GM12878 (cell line): ENCODE results near the gene EML3. TPM values are rescaled to one million over a fixed set of nuclear protein-coding genes. Genes with fewer than 3 reads are reported as not detected.
A peak's percentile ranks its signal among the peaks of the same experiment; 100 is the strongest.

Source experiments
- CBX3 ChIP-seq: fragments of 200-600 bp; sonication (generic); IDR thresholded peaks from 2 replicates; pipeline ENCODE4 v1.6.1; 2016; ENCODE audit warnings: low read depth, borderline replicate concordance
- CHD1 ChIP-seq: IDR thresholded peaks from 2 replicates; pipeline ENCODE4 v1.6.1; 2012; ENCODE audit warnings: low read depth, low read length, improper control_type of control experiment
- EP300 ChIP-seq, 2 experiments: fragments of 150-350 bp in 1 of 2; IDR thresholded peaks; 2 replicates each; pipeline ENCODE4 v1.6.1; 2011 to 2012; ENCODE audit warnings: low read depth in 2 of 2, low read length in 2 of 2, borderline replicate concordance in 1 of 2, improper control_type of control experiment in 1 of 2, inconsistent platforms in 1 of 2; ENCODE audit not compliant: control insufficient read depth in 1 of 2
- ETV6 ChIP-seq, 2 experiments: fragments of 450-650 bp in 1 of 2; IDR thresholded peaks in 1 of 2; conservative IDR thresholded peaks in 1 of 2; 2 replicates each; pipeline ENCODE4 v1.6.1; 2014; ENCODE audit warnings: antibody characterized with exemption in 1 of 2, borderline replicate concordance in 1 of 2, low read depth in 1 of 2, mild to moderate bottlenecking in 1 of 2, moderate library complexity in 1 of 2
- MYC ChIP-seq: IDR thresholded peaks from 2 replicates; pipeline ENCODE4 v1.6.1; 2011; ENCODE audit warnings: mild to moderate bottlenecking, low read length, moderate library complexity, inconsistent platforms; ENCODE audit not compliant: insufficient read depth, insufficient replicate concordance, insufficient read length, severe bottlenecking
- NFIC ChIP-seq: IDR thresholded peaks from 2 replicates; pipeline ENCODE4 v1.6.1; 2012; ENCODE audit warnings: low read depth, mild to moderate bottlenecking, inconsistent platforms, low read length, moderate library complexity
- NR2C2 ChIP-seq: IDR thresholded peaks from 2 replicates; pipeline ENCODE4 v1.6.1; 2011; ENCODE audit warnings: borderline replicate concordance, low read depth; ENCODE audit not compliant: control insufficient read depth, insufficient read length
- NRF1 ChIP-seq: conservative IDR thresholded peaks from 2 replicates; pipeline ENCODE4 v1.6.1; 2011; ENCODE audit warnings: mild to moderate bottlenecking, low read depth, low read length, improper control_type of control experiment
- SKIL ChIP-seq: fragments of 450-650 bp; IDR thresholded peaks from 2 replicates; pipeline ENCODE4 v1.6.1; 2017; ENCODE audit warnings: mild to moderate bottlenecking, low read depth, inconsistent platforms; ENCODE audit not compliant: poor library complexity, severe bottlenecking
- SMAD1 ChIP-seq: fragments of 450-650 bp; IDR thresholded peaks from 2 replicates; pipeline ENCODE4 v1.6.1; 2018; ENCODE audit warnings: mild to moderate bottlenecking, low read depth; ENCODE audit not compliant: partially characterized antibody
- STAT3 ChIP-seq: IDR thresholded peaks from 2 replicates; pipeline ENCODE4 v1.6.1; 2011; ENCODE audit warnings: low read depth, low read length, improper control_type of control experiment
- TCF3 ChIP-seq: IDR thresholded peaks from 2 replicates; pipeline ENCODE4 v1.6.1; 2012; ENCODE audit warnings: low read depth, mild to moderate bottlenecking, low read length, borderline replicate concordance; ENCODE audit not compliant: insufficient read depth
- ZNF217 ChIP-seq: fragments of 450-650 bp; IDR thresholded peaks from 2 replicates; pipeline ENCODE4 v1.6.1; 2017; ENCODE audit warnings: antibody characterized with exemption, mild to moderate bottlenecking
- polyA plus RNA-seq, 11 experiments: library from polyadenylated mRNA; depleted of rRNA in 4 of 11; unstranded in 6 of 11; stranded (reverse) in 5 of 11; fragments of >200 nt; fragmentation: Nextera tagmentation in 4 of 11; fragmentation: Illumina TruSeq in 1 of 11; extraction: Ambion mirVana in 4 of 11; extraction: Trizol in 1 of 11; gene quantifications; 1 replicate in 1 of 11; 2 replicates in 10 of 11; pipeline versions ENCODE4 v1.2.1 to v1.2.3, GENCODE V29; 2011 to 2016; ENCODE audit warnings: inconsistent platforms in 2 of 11, missing spikeins in 2 of 11, low read depth in 1 of 11
- total RNA-seq, 4 experiments: library from RNA; depleted of rRNA in 3 of 4; stranded (reverse); fragments of >200 nt in 3 of 4; fragmentation: Illumina TruSeq in 1 of 4; extraction: Trizol in 1 of 4; gene quantifications; 2 replicates each; pipeline versions ENCODE4 v1.2.1 to v1.2.3, GENCODE V29; 2013 to 2021
- TF ChIP-seq, protein P1 (sequence below): fragments of 450-650 bp; formaldehyde crosslinking; IDR thresholded peaks from 2 replicates; pipeline ENCODE4 v1.4.0; 2022; ENCODE audit warnings: mild to moderate bottlenecking, moderate library complexity
- TF ChIP-seq, protein P2 (sequence below): IDR thresholded peaks from 2 replicates; pipeline ENCODE4 v1.6.1; 2012; ENCODE audit warnings: mild to moderate bottlenecking, low read depth, low read length

The EML3 gene
- total and polyA plus RNA-seq, 10 of the 15 experiments (the other 5 are each of a cell fraction or from before 2014, with no cell fraction given) = 0.58 to 82.5 (median 24.8) TPM

GRCh38 chr11:62573592-62574362 lies 38.8 kb downstream of the EML3 start, which contains the start of gene EEF1G (continued):
- TF ChIP-seq TCF3 (peak; percentile 12; the same call in 1 of the 2 replicates), SMAD1 (peak; percentile 79), NRF1 (peak; percentile 94), NR2C2 (no peak), ETV6 (conservative IDR thresholded peaks at IDR 0.05 in 1 of 2, IDR thresholded peaks at IDR 0.05 in 1 of 2; ENCODE audit: borderline replicate concordance in 1 of 2, low read depth in 1 of 2) (no peak), CBX3 (no peak), SKIL (peak; percentile 49), MYC (peak; percentile 39), EP300 (IDR thresholded peaks at IDR 0.05; ENCODE audit: borderline replicate concordance in 1 of 2, control insufficient read depth in 1 of 2, low read depth in 2 of 2, low read length in 2 of 2) (peak in 1 of 2 experiments; percentile 51; a peak in 1 of 4 replicates), STAT3 (no peak), ZNF217 (no peak), CHD1 (0 out of 2 replicates have a peak, but pooled peaks have one; percentile 40), NFIC (no peak)
- TF ChIP-seq, protein P1, sequence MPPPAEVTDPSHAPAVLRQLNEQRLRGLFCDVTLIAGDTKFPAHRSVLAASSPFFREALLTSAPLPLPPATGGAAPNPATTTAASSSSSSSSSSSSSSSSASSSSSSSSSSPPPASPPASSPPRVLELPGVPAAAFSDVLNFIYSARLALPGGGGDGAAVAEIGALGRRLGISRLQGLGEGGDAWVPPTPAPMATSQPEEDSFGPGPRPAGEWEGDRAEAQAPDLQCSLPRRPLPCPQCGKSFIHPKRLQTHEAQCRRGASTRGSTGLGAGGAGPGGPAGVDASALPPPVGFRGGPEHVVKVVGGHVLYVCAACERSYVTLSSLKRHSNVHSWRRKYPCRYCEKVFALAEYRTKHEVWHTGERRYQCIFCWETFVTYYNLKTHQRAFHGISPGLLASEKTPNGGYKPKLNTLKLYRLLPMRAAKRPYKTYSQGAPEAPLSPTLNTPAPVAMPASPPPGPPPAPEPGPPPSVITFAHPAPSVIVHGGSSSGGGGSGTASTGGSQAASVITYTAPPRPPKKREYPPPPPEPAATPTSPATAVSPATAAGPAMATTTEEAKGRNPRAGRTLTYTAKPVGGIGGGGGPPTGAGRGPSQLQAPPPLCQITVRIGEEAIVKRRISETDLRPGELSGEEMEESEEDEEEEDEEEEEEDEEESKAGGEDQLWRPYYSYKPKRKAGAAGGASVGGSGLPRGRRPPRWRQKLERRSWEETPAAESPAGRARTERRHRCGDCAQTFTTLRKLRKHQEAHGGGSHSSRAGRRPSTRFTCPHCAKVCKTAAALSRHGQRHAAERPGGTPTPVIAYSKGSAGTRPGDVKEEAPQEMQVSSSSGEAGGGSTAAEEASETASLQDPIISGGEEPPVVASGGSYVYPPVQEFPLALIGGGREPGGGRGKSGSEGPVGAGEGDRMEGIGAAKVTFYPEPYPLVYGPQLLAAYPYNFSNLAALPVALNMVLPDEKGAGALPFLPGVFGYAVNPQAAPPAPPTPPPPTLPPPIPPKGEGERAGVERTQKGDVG (CRISPR knock-in tag) = no peak
- TF ChIP-seq, protein P2, sequence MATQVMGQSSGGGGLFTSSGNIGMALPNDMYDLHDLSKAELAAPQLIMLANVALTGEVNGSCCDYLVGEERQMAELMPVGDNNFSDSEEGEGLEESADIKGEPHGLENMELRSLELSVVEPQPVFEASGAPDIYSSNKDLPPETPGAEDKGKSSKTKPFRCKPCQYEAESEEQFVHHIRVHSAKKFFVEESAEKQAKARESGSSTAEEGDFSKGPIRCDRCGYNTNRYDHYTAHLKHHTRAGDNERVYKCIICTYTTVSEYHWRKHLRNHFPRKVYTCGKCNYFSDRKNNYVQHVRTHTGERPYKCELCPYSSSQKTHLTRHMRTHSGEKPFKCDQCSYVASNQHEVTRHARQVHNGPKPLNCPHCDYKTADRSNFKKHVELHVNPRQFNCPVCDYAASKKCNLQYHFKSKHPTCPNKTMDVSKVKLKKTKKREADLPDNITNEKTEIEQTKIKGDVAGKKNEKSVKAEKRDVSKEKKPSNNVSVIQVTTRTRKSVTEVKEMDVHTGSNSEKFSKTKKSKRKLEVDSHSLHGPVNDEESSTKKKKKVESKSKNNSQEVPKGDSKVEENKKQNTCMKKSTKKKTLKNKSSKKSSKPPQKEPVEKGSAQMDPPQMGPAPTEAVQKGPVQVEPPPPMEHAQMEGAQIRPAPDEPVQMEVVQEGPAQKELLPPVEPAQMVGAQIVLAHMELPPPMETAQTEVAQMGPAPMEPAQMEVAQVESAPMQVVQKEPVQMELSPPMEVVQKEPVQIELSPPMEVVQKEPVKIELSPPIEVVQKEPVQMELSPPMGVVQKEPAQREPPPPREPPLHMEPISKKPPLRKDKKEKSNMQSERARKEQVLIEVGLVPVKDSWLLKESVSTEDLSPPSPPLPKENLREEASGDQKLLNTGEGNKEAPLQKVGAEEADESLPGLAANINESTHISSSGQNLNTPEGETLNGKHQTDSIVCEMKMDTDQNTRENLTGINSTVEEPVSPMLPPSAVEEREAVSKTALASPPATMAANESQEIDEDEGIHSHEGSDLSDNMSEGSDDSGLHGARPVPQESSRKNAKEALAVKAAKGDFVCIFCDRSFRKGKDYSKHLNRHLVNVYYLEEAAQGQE = peak; percentile 54; the same call in 1 of the 2 replicates
